Thyroid gland (tissue), 4 donors: ENCODE data around the gene MRPL17. TPM values are rescaled to one million over a fixed set of nuclear protein-coding genes. Genes with fewer than 3 reads are reported as not detected.

ENCODE experiments used
- DNase-seq, 2 donors: peaks; one replicate each; pipeline ENCODE4 v3.0.0-alpha.2; 2019
- H3K27ac ChIP-seq, 3 donors: fragments of 200-600 bp; sonication (generic); 1 replicate in 2 of 3; 2 replicates in 1 of 3; pipeline ENCODE4 v1.5.1; 2016 to 2019; ENCODE audit warnings: mild to moderate bottlenecking in 1 of 3, moderate library complexity in 1 of 3
- H3K27me3 ChIP-seq: fragments of 200-600 bp; sonication (generic); one replicate; pipeline ENCODE4 v1.5.1; 2019
- H3K36me3 ChIP-seq, 2 donors: fragments of 200-600 bp; sonication (generic); one replicate each; pipeline ENCODE4 v1.5.1; 2016 to 2019
- H3K4me1 ChIP-seq, 2 donors: fragments of 200-600 bp; sonication (generic); one replicate each; pipeline ENCODE4 v1.5.1; 2017 to 2019
- H3K4me3 ChIP-seq, 3 donors: fragments of 200-600 bp; sonication (generic); replicated peaks in 1 of 3; 1 replicate in 2 of 3; 2 replicates in 1 of 3; pipeline ENCODE4 v1.5.1; 2016; ENCODE audit warnings: mild to moderate bottlenecking in 1 of 3
- H3K9me3 ChIP-seq: fragments of 200-600 bp; sonication (generic); one replicate; pipeline ENCODE4 v1.5.1; 2017
- CTCF ChIP-seq, 6 experiments: fragments of 200-600 bp in 3 of 6; fragments of 450-650 bp in 3 of 6; sonication (generic) in 3 of 6; IDR thresholded peaks; one replicate each; pipeline ENCODE4 v1.5.1; 2016 to 2019; ENCODE audit warnings: antibody characterized with exemption in 6 of 6, mild to moderate bottlenecking in 2 of 6, inconsistent platforms in 1 of 6, moderate library complexity in 1 of 6
- POLR2A ChIP-seq, 2 donors: fragments of 450-650 bp; IDR thresholded peaks; one replicate each; pipeline ENCODE4 v1.6.1; 2017; ENCODE audit warnings: antibody characterized with exemption in 2 of 2, mild to moderate bottlenecking in 2 of 2, moderate library complexity in 1 of 2
- whole genome bisulfite sequencing, 2 donors: methylation state at CpG; one replicate each; pipeline ENCODE4 v1.1.5; 2017; 5-methylcytosine and 5-hydroxymethylcytosine counted together
- intact Hi-C: fragments of 100-400 bp; cut with DNase I; formaldehyde crosslinking; loops from one replicate; pipeline ENCODE4 v1.15.1; 2023
- total RNA-seq, 4 donors: library from RNA; depleted of rRNA; stranded (reverse); fragments of >200 nt; gene quantifications; one replicate each; pipeline ENCODE4 v1.2.3, GENCODE V29; 2016

Gene MRPL17
- total RNA-seq, 4 donors from 2014 or later: 37.8 to 579 (median 144) TPM

- no peak for DNase-seq
- H3K27me3 ChIP-seq: no peaks in the 10 kb centered on the region
- no peaks in the 10 kb centered on the region for H3K36me3 ChIP-seq
- H3K4me1 ChIP-seq: no peaks in the 10 kb centered on the region
- no peak overlapping the region for H3K27ac ChIP-seq
- 81 to 88% methylated on average over 1 of the region's 1 CpG for WGBS, 2 donors
- TF ChIP-seq CTCF (IDR thresholded peaks at IDR 0.05): no peak
- TF ChIP-seq POLR2A (IDR thresholded peaks at IDR 0.05): no peak
- H3K4me3 ChIP-seq: no peak overlapping the region
- no peaks in the 10 kb centered on the region for H3K9me3 ChIP-seq
- intact Hi-C loops: no loop called here
Observed at GRCh38 chr11:6674219-6674597, 8.9 kb downstream of the MRPL17 start.

DNA sequence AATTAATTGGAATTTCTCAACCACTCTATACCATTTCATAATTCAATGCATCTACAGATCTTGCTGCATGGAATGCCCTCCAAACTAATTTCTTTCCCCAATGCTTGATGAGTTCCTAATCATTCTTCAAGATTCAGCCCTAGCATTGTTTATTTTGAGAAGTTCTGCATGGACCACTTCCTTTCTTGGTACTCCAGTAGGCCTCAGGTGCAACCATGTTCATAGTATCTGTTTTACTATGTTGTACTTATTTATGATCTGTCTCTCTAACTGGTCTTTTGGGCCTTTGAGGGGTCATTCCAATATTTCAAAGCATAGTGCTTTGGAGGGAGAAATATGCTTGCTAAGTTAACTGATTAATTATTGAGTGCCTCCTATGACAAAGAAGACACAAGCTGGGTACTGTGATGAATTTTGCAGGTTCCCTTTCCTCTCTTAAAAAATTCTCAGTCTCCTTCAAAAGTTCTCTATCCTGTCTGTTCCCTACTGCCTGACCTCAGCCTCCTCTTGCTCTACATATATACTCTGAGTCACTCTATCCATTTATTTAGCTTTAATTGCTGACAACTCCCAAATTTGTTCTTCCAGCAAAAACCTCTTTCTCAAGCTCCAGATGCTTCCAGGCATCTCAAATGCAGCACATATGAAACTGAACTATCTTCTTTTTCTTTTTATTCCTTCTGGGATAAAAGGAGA is 9.5 kb downstream of the MRPL17 start:
- TF ChIP-seq POLR2A (IDR thresholded peaks at IDR 0.05) (no peak), CTCF (IDR thresholded peaks at IDR 0.05) (no peak)
- Histone ChIP-seq H3K36me3 (no peaks in the 10 kb centered on the region), H3K27ac (no peak overlapping the region), H3K4me1 (no peaks in the 10 kb centered on the region), H3K27me3 (no peaks in the 10 kb centered on the region), H3K4me3 (no peak overlapping the region), H3K9me3 (no peaks in the 10 kb centered on the region)
- DNase-seq: no peak
- intact Hi-C loops: no loop called here

- DNase-seq: no peak
- Histone ChIP-seq H3K4me3 (no peak overlapping the region), H3K9me3 (no peaks in the 10 kb centered on the region), H3K36me3 (no peaks in the 10 kb centered on the region), H3K4me1 (no peaks in the 10 kb centered on the region), H3K27ac (no peak overlapping the region), H3K27me3 (no peaks in the 10 kb centered on the region)
- intact Hi-C loops: no loop called here
- TF ChIP-seq POLR2A (IDR thresholded peaks at IDR 0.05): no peak
- no peak for TF ChIP-seq CTCF (IDR thresholded peaks at IDR 0.05)
- 81 to 85% methylated on average over 2 of the region's 2 CpGs for WGBS, 2 donors
Observed at GRCh38 chr11:6671991-6672390, 11.1 kb downstream of the MRPL17 start.

DNA sequence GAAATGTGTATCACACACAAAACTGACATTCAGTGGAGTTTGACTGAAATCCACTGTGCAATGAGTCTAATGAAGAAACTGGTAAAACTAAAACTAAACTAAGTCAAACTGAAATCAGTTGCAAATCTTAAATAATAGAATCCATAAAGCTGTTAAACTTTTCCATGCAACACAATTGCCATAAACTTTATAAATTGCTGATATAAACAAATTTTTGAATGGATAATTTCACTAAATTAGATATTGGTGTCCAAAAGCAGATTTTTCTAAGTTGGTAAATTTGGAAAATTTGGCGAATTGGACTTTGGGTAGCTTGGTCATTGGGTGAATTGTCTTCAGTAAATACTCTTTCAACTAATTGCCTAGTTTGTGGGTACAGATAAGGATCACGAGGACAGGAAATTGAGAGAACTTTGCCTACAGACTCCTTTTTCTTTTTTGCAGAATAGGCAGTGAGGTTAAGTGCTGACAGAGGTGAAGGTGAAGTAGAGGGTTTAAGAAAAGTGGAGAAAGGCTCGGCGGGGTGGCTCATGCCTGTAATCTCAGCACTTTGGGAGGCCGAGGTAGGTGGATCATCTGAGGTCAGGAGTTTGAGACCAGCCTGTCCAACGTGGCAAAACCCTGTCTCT is 12.8 kb downstream of the MRPL17 start:
- WGBS, 2 donors: 56 to 75% methylated on average over 6 of the region's 6 CpGs
- Histone ChIP-seq H3K27me3 (no peaks in the 10 kb centered on the region), H3K4me3 (no peak overlapping the region)

More for the DNA sequence above, 12.8 kb downstream of the MRPL17 start:
- intact Hi-C loops: no loop called here
- Histone ChIP-seq H3K4me1 (no peaks in the 10 kb centered on the region), H3K27ac (no peak overlapping the region), H3K36me3 (no peaks in the 10 kb centered on the region), H3K9me3 (no peaks in the 10 kb centered on the region)
- DNase-seq: no peak
- TF ChIP-seq POLR2A (IDR thresholded peaks at IDR 0.05) (no peak), CTCF (IDR thresholded peaks at IDR 0.05) (no peak)
